WTC11 (cell line): ENCODE data around the gene NR3C2. TPM values are rescaled to one million over a fixed set of nuclear protein-coding genes. Genes with fewer than 3 reads are reported as not detected.

Experiments used
- ATAC-seq: fragments of 200-7000 bp; cut with Tn5 transposase; 2 replicates; pipeline ENCODE4 v1.10.0; 2021; ENCODE audit warnings: mild to moderate bottlenecking, moderate library complexity
- CTCF ChIA-PET: fragments of 300-600 bp; sonication (Branson Sonifier 250); formaldehyde crosslinking; loops from one replicate; lab custom pipeline; 2021; ENCODE audit warnings: antibody characterized with exemption; lab: Charles Lee
- POLR2A ChIA-PET: fragments of 350-600 bp; sonication (Branson Sonifier 250); formaldehyde crosslinking; loops from one replicate; lab custom pipeline; 2021; ENCODE audit warnings: antibody characterized with exemption; lab: Charles Lee
- DNase-seq: peaks from one replicate; pipeline ENCODE4 v3.0.0; 2021; ENCODE audit warnings: low spot score
- H3K27ac Mint-ChIP-seq: 2 replicates; pipeline ENCODE4 v1.8.0; 2021; ENCODE audit warnings: mixed read lengths
- H3K27me3 Mint-ChIP-seq: 2 replicates; pipeline ENCODE4 v1.8.0; 2021; ENCODE audit warnings: low read depth, mild to moderate bottlenecking, moderate library complexity, mixed read lengths
- H3K36me3 Mint-ChIP-seq: 2 replicates; pipeline ENCODE4 v1.8.0; 2021; ENCODE audit warnings: mixed read lengths
- H3K4me1 Mint-ChIP-seq: 2 replicates; pipeline ENCODE4 v1.8.0; 2022; ENCODE audit warnings: mixed read lengths
- H3K4me3 Mint-ChIP-seq: 2 replicates; pipeline ENCODE4 v1.8.0; 2021; ENCODE audit warnings: mild to moderate bottlenecking, moderate library complexity, mixed read lengths
- H3K9me3 Mint-ChIP-seq: 2 replicates; pipeline ENCODE4 v1.8.0; 2021; ENCODE audit warnings: mixed read lengths
- ATF2 ChIP-seq: sonication (generic); formaldehyde crosslinking; IDR thresholded peaks from 2 replicates; pipeline ENCODE4 v1.8.1; 2022; ENCODE audit warnings: low read depth, missing genetic modification reagents, borderline replicate concordance
- E2F1 ChIP-seq: sonication (generic); formaldehyde crosslinking; IDR thresholded peaks from 2 replicates; pipeline ENCODE4 v1.8.0; 2022; ENCODE audit warnings: mild to moderate bottlenecking, missing genetic modification reagents
- E2F5 ChIP-seq: sonication (generic); formaldehyde crosslinking; IDR thresholded peaks from 2 replicates; pipeline ENCODE4 v1.8.1; 2022; ENCODE audit warnings: mild to moderate bottlenecking, moderate library complexity, missing genetic modification reagents
- EMX1 ChIP-seq: fragments of 250-450 bp; sonication (Bioruptor Pico); IDR thresholded peaks from 2 replicates; pipeline ENCODE4 v1.8.0; 2021; ENCODE audit warnings: mild to moderate bottlenecking
- ERG ChIP-seq: fragments of 250-450 bp; sonication (Bioruptor Pico); IDR thresholded peaks from 2 replicates; pipeline ENCODE4 v1.8.0; 2021; ENCODE audit warnings: mild to moderate bottlenecking
- FOXP1 ChIP-seq: sonication (generic); formaldehyde crosslinking; IDR thresholded peaks from 2 replicates; pipeline ENCODE4 v1.8.0; 2022; ENCODE audit warnings: missing genetic modification reagents, mild to moderate bottlenecking, moderate library complexity, borderline replicate concordance
- GABPB1 ChIP-seq: sonication (generic); formaldehyde crosslinking; IDR thresholded peaks from 2 replicates; pipeline ENCODE4 v1.8.1; 2023; ENCODE audit warnings: mild to moderate bottlenecking, missing genetic modification reagents
- HMGA2 ChIP-seq: fragments of 250-450 bp; sonication (Bioruptor Pico); IDR thresholded peaks from 2 replicates; pipeline ENCODE4 v1.4.0; 2021; ENCODE audit warnings: mild to moderate bottlenecking, moderate library complexity
- MXD4 ChIP-seq: fragments of 250-450 bp; sonication (Bioruptor Pico); IDR thresholded peaks from 2 replicates; pipeline ENCODE4 v1.8.0; 2021; ENCODE audit warnings: mild to moderate bottlenecking, moderate library complexity, borderline replicate concordance
- NFYB ChIP-seq: sonication (generic); formaldehyde crosslinking; conservative IDR thresholded peaks from 2 replicates; pipeline ENCODE4 v1.8.0; 2022; ENCODE audit warnings: low read depth, missing genetic modification reagents
- RELA ChIP-seq: sonication (generic); formaldehyde crosslinking; IDR thresholded peaks from 2 replicates; pipeline ENCODE4 v1.8.1; 2022; ENCODE audit warnings: missing genetic modification reagents, mild to moderate bottlenecking, borderline replicate concordance
- STAT6 ChIP-seq: sonication (generic); formaldehyde crosslinking; conservative IDR thresholded peaks from 2 replicates; pipeline ENCODE4 v1.8.1; 2023; ENCODE audit warnings: mild to moderate bottlenecking, low read depth, missing genetic modification reagents, moderate library complexity
- TCF7 ChIP-seq: sonication (generic); formaldehyde crosslinking; IDR thresholded peaks from 2 replicates; pipeline ENCODE4 v1.8.0; 2022; ENCODE audit warnings: mild to moderate bottlenecking, low read depth, missing genetic modification reagents, moderate library complexity
- ZNF219 ChIP-seq: sonication (generic); formaldehyde crosslinking; IDR thresholded peaks from 2 replicates; pipeline ENCODE4 v1.8.0; 2023; ENCODE audit warnings: missing genetic modification reagents, mild to moderate bottlenecking, borderline replicate concordance
- ZNF232 ChIP-seq: sonication (generic); formaldehyde crosslinking; IDR thresholded peaks from 2 replicates; pipeline ENCODE4 v1.8.0; 2022; ENCODE audit warnings: mild to moderate bottlenecking, missing genetic modification reagents
- ZNF263 ChIP-seq: sonication (generic); formaldehyde crosslinking; IDR thresholded peaks from 2 replicates; pipeline ENCODE4 v1.8.1; 2022; ENCODE audit warnings: low read depth, mild to moderate bottlenecking, moderate library complexity, missing genetic modification reagents
- ZNF317 ChIP-seq: sonication (generic); formaldehyde crosslinking; IDR thresholded peaks from 2 replicates; pipeline ENCODE4 v1.8.1; 2023; ENCODE audit warnings: low read depth, mild to moderate bottlenecking, moderate library complexity, missing genetic modification reagents, borderline replicate concordance
- total RNA-seq: library from RNA; stranded (reverse); gene quantifications from 3 replicates; pipeline ENCODE4 v1.2.3, GENCODE V29; 2021
- TF ChIP-seq, protein P1 (sequence below): sonication (generic); formaldehyde crosslinking; IDR thresholded peaks from 2 replicates; pipeline ENCODE4 v1.8.0; 2023; ENCODE audit warnings: missing genetic modification reagents, mild to moderate bottlenecking, borderline replicate concordance
- TF ChIP-seq, protein P2 (sequence below): sonication (generic); formaldehyde crosslinking; IDR thresholded peaks from 2 replicates; pipeline ENCODE4 v1.8.1; 2023; ENCODE audit warnings: mild to moderate bottlenecking, moderate library complexity, missing genetic modification reagents
- TF ChIP-seq, protein P3 (sequence below): sonication (generic); formaldehyde crosslinking; IDR thresholded peaks from 2 replicates; pipeline ENCODE4 v1.8.0; 2023; ENCODE audit warnings: missing genetic modification reagents
- TF ChIP-seq, protein P4 (sequence below): sonication (generic); formaldehyde crosslinking; IDR thresholded peaks from 2 replicates; pipeline ENCODE4 v1.8.1; 2023; ENCODE audit warnings: mild to moderate bottlenecking, missing genetic modification reagents, moderate library complexity

NR3C2 gene
- total RNA-seq, 1 experiment from 2014 or later = 2.8 TPM

GRCh38 chr4:148258535-148258934 lies 183.7 kb downstream of the NR3C2 start (continued):
- TF ChIP-seq, protein P1, sequence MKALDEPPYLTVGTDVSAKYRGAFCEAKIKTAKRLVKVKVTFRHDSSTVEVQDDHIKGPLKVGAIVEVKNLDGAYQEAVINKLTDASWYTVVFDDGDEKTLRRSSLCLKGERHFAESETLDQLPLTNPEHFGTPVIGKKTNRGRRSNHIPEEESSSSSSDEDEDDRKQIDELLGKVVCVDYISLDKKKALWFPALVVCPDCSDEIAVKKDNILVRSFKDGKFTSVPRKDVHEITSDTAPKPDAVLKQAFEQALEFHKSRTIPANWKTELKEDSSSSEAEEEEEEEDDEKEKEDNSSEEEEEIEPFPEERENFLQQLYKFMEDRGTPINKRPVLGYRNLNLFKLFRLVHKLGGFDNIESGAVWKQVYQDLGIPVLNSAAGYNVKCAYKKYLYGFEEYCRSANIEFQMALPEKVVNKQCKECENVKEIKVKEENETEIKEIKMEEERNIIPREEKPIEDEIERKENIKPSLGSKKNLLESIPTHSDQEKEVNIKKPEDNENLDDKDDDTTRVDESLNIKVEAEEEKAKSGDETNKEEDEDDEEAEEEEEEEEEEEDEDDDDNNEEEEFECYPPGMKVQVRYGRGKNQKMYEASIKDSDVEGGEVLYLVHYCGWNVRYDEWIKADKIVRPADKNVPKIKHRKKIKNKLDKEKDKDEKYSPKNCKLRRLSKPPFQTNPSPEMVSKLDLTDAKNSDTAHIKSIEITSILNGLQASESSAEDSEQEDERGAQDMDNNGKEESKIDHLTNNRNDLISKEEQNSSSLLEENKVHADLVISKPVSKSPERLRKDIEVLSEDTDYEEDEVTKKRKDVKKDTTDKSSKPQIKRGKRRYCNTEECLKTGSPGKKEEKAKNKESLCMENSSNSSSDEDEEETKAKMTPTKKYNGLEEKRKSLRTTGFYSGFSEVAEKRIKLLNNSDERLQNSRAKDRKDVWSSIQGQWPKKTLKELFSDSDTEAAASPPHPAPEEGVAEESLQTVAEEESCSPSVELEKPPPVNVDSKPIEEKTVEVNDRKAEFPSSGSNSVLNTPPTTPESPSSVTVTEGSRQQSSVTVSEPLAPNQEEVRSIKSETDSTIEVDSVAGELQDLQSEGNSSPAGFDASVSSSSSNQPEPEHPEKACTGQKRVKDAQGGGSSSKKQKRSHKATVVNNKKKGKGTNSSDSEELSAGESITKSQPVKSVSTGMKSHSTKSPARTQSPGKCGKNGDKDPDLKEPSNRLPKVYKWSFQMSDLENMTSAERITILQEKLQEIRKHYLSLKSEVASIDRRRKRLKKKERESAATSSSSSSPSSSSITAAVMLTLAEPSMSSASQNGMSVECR (CRISPR knock-in tag) = no peak
- TF ChIP-seq EMX1 (CRISPR knock-in tag) (no peak), ZNF232 (CRISPR knock-in tag) (no peak), GABPB1 (CRISPR knock-in tag) (no peak)
- TF ChIP-seq, protein P2, sequence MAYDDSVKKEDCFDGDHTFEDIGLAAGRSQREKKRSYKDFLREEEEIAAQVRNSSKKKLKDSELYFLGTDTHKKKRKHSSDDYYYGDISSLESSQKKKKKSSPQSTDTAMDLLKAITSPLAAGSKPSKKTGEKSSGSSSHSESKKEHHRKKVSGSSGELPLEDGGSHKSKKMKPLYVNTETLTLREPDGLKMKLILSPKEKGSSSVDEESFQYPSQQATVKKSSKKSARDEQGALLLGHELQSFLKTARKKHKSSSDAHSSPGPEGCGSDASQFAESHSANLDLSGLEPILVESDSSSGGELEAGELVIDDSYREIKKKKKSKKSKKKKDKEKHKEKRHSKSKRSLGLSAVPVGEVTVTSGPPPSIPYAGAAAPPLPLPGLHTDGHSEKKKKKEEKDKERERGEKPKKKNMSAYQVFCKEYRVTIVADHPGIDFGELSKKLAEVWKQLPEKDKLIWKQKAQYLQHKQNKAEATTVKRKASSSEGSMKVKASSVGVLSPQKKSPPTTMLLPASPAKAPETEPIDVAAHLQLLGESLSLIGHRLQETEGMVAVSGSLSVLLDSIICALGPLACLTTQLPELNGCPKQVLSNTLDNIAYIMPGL (CRISPR knock-in tag) = no peak

DNA sequence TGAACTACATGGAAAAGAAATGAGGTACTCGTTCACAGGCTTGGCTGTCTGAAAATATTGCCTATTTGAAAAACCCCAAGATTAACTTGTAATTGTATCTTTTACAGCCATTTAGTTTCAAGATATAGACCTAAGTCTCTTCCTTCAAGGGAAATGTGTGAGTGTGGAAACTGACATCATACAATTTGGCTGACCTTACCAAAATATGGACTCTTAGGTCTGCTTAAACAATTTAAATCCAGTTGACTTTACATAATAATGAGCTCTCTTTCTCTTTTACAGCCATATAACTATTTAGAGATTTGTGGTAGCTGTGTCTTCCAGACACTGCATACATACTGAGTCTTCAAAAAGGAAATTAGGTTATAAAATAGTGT lies 186.9 kb downstream of the NR3C2 start:
- Mint-ChIP-seq H3K4me1 (peaks cover 3% of the 10 kb centered on the region; the same call in 1 of the 2 replicates), H3K27ac (no peak overlapping the region), H3K4me3 (no peak overlapping the region), H3K27me3 (no peaks in the 10 kb centered on the region), H3K9me3 (no peaks in the 10 kb centered on the region; the same call in 1 of the 2 replicates), H3K36me3 (no peaks in the 10 kb centered on the region)
- no peak for ATAC-seq
- no peak for DNase-seq
- POLR2A ChIA-PET = no interaction called here
- CTCF ChIA-PET = no interaction called here
- no peak for TF ChIP-seq NFYB
- no peak for TF ChIP-seq ZNF317 (CRISPR knock-in tag)
- no peak for TF ChIP-seq TCF7 (CRISPR knock-in tag)
- TF ChIP-seq ZNF263 (CRISPR knock-in tag) = no peak
- no peak for TF ChIP-seq STAT6 (CRISPR knock-in tag)
- no peak for TF ChIP-seq RELA (CRISPR knock-in tag)
- TF ChIP-seq, protein P3, sequence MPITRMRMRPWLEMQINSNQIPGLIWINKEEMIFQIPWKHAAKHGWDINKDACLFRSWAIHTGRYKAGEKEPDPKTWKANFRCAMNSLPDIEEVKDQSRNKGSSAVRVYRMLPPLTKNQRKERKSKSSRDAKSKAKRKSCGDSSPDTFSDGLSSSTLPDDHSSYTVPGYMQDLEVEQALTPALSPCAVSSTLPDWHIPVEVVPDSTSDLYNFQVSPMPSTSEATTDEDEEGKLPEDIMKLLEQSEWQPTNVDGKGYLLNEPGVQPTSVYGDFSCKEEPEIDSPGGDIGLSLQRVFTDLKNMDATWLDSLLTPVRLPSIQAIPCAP = no peak
- TF ChIP-seq, protein P4, sequence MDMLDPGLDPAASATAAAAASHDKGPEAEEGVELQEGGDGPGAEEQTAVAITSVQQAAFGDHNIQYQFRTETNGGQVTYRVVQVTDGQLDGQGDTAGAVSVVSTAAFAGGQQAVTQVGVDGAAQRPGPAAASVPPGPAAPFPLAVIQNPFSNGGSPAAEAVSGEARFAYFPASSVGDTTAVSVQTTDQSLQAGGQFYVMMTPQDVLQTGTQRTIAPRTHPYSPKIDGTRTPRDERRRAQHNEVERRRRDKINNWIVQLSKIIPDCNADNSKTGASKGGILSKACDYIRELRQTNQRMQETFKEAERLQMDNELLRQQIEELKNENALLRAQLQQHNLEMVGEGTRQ (CRISPR knock-in tag) = no peak
- TF ChIP-seq ERG (CRISPR knock-in tag) = no peak
- TF ChIP-seq FOXP1 = no peak
- TF ChIP-seq E2F5 (CRISPR knock-in tag) = no peak
- no peak for TF ChIP-seq ATF2 (CRISPR knock-in tag)
- no peak for TF ChIP-seq HMGA2
- no peak for TF ChIP-seq MXD4 (CRISPR knock-in tag)
- TF ChIP-seq E2F1 (CRISPR knock-in tag) = no peak
- no peak for TF ChIP-seq ZNF219 (CRISPR knock-in tag)
